Tibial artery (tissue), 4 donors: ENCODE data around the gene WASF1.

Experiments used
- DNase-seq, 2 donors: peaks; one replicate each; pipeline ENCODE4 v3.0.0-alpha.2; 2019
- H3K27ac ChIP-seq, 2 donors: fragments of 200-600 bp; sonication (generic) in 1 of 2; 1 replicate in 1 of 2; 2 replicates in 1 of 2; pipeline ENCODE4 v1.5.1; 2018 to 2019; ENCODE audit warnings: mild to moderate bottlenecking in 1 of 2
- H3K27me3 ChIP-seq, 2 donors: fragments of 200-600 bp; sonication (generic) in 1 of 2; one replicate each; pipeline versions ENCODE4 v1.5.1 to v1.6.0; 2016 to 2019
- H3K36me3 ChIP-seq, 3 donors: fragments of 200-600 bp; sonication (generic) in 2 of 3; one replicate each; pipeline ENCODE4 v1.5.1; 2016 to 2019; ENCODE audit warnings: mild to moderate bottlenecking in 2 of 3
- H3K4me1 ChIP-seq, 4 donors: fragments of 200-600 bp; sonication (generic) in 2 of 4; 1 replicate in 3 of 4; 2 replicates in 1 of 4; pipeline ENCODE4 v1.5.1; 2016 to 2019
- H3K4me3 ChIP-seq, 2 donors: fragments of 200-600 bp; sonication (generic) in 1 of 2; 1 replicate in 1 of 2; 2 replicates in 1 of 2; pipeline ENCODE4 v1.5.1; 2018 to 2019; ENCODE audit warnings: mild to moderate bottlenecking in 2 of 2
- H3K9me3 ChIP-seq, 3 donors: fragments of 200-600 bp; sonication (generic) in 1 of 3; one replicate each; pipeline ENCODE4 v1.5.1; 2016 to 2019
- CTCF ChIP-seq, 2 experiments: fragments of 200-600 bp in 1 of 2; fragments of 450-650 bp in 1 of 2; IDR thresholded peaks; one replicate each; pipeline ENCODE4 v1.5.1; 2017 to 2019; ENCODE audit warnings: antibody characterized with exemption in 2 of 2, mild to moderate bottlenecking in 1 of 2, moderate library complexity in 1 of 2
- intact Hi-C: fragments of 100-400 bp; cut with DNase I; formaldehyde crosslinking; loops from one replicate; pipeline ENCODE4 v1.15.0; 2023; ENCODE audit warnings: low total_unique reads

Gene WASF1

GRCh38 chr6:110178626-110179405, 654 bp downstream of the WASF1 start:
- intact Hi-C loops: loop anchor here (2.0 kb wide), 1 partner anchor 212 kb away; no protein-coding TSS in a partner anchor
- H3K4me3 ChIP-seq: peak overlapping the region; percentile 66 to 71

GRCh38 chr6:110173506-110174132, 5.9 kb downstream of the WASF1 start:
- Histone ChIP-seq H3K27ac (no peak overlapping the region), H3K4me1 (peaks cover 0 to 3% (median 0%) of the 10 kb centered on the region in 4 donors), H3K4me3 (no peak overlapping the region), H3K27me3 (no peaks in the 10 kb centered on the region), H3K36me3 (no peaks in the 10 kb centered on the region), H3K9me3 (no peaks in the 10 kb centered on the region)
- TF ChIP-seq CTCF (IDR thresholded peaks at IDR 0.05): no peak
- DNase-seq: no peak
- intact Hi-C loops: no loop called here

More at GRCh38 chr6:110178626-110179405, 654 bp downstream of the WASF1 start:
- Histone ChIP-seq H3K9me3 (no peaks in the 10 kb centered on the region), H3K27me3 (no peaks in the 10 kb centered on the region), H3K4me1 (peaks cover 0 to 32% (median 29%) of the 10 kb centered on the region in 4 donors), H3K36me3 (no peaks in the 10 kb centered on the region), H3K27ac (peak overlapping the region; percentile 75 to 85)
- TF ChIP-seq CTCF (IDR thresholded peaks at IDR 0.05): peak; percentile 56 to 59
- DNase-seq: peak; percentile 40 to 75

- Histone ChIP-seq H3K36me3 (no peaks in the 10 kb centered on the region), H3K27me3 (no peaks in the 10 kb centered on the region), H3K27ac (no peak overlapping the region), H3K4me3 (no peak overlapping the region), H3K9me3 (no peaks in the 10 kb centered on the region), H3K4me1 (no peaks in the 10 kb centered on the region)
- no peak for TF ChIP-seq CTCF (IDR thresholded peaks at IDR 0.05)
- intact Hi-C loops: no loop called here
- DNase-seq: no peak
Observed at GRCh38 chr6:110170081-110170480, 9.4 kb downstream of the WASF1 start.

GRCh38 chr6:110158479-110158878, 21.0 kb downstream of the WASF1 start:
- intact Hi-C loops: no loop called here
- no peaks in the 10 kb centered on the region for H3K36me3 ChIP-seq
- no peak overlapping the region for H3K4me3 ChIP-seq
- H3K27ac ChIP-seq: no peak overlapping the region
- no peak for DNase-seq
- no peaks in the 10 kb centered on the region for H3K4me1 ChIP-seq
- no peaks in the 10 kb centered on the region for H3K27me3 ChIP-seq
- no peak for TF ChIP-seq CTCF (IDR thresholded peaks at IDR 0.05)
- no peaks in the 10 kb centered on the region for H3K9me3 ChIP-seq

- no peak for DNase-seq
- intact Hi-C loops: no loop called here
- Histone ChIP-seq H3K4me3 (no peak overlapping the region), H3K4me1 (no peaks in the 10 kb centered on the region), H3K9me3 (no peaks in the 10 kb centered on the region), H3K36me3 (no peaks in the 10 kb centered on the region), H3K27me3 (no peaks in the 10 kb centered on the region), H3K27ac (no peak overlapping the region)
- TF ChIP-seq CTCF (IDR thresholded peaks at IDR 0.05): no peak
Observed at GRCh38 chr6:110147870-110148269, 31.6 kb downstream of the WASF1 start.
